Lung microvascular endothelial cell (primary cell): ENCODE results near the gene SNAP25. TPM values are rescaled to one million over a fixed set of nuclear protein-coding genes. Genes with fewer than 3 reads are reported as not detected.

Source experiments
- DNase-seq, 2 donors: peaks; one replicate each; pipeline versions ENCODE4 v3.0.0 to v3.0.0-alpha.2; 2010; ENCODE audit warnings: low read depth in 2 of 2
- total RNA-seq: library from RNA; depleted of rRNA; stranded (reverse); fragments of >200 nt; gene quantifications from 2 replicates; pipeline ENCODE4 v1.2.1, GENCODE V29; 2014

Gene SNAP25
- total RNA-seq, result 0.22 TPM in 1 of 2 replicates, not detected in the other

- DNase-seq, result peak; percentile 46 to 77
Measured at GRCh38 chr20:10218536-10219451, at the start of gene SNAP25. TSS of gene SNAP25 (plus strand) at chr20:10218830. CDS start at chr20:10275492, 56,662 bp downstream.

GRCh38 chr20:10169752-10170151, 48.9 kb upstream of the SNAP25 start:
- no peak for DNase-seq

GRCh38 chr20:10170261-10170660, 48.4 kb upstream of the SNAP25 start:
- no peak for DNase-seq

- DNase-seq, result peak; percentile 29 to 38
Measured at GRCh38 chr20:10171864-10172751, 46.5 kb upstream of the SNAP25 start.

- no peak for DNase-seq
Measured at GRCh38 chr20:10172998-10173655, 45.5 kb upstream of the SNAP25 start.

GRCh38 chr20:10174400-10174799, 44.2 kb upstream of the SNAP25 start:
- DNase-seq, result no peak

GRCh38 chr20:10177326-10177725, 41.3 kb upstream of the SNAP25 start:
- DNase-seq, result no peak

GRCh38 chr20:10178091-10178490, 40.5 kb upstream of the SNAP25 start:
- no peak for DNase-seq

GRCh38 chr20:10178727-10179313, 39.8 kb upstream of the SNAP25 start:
- no peak for DNase-seq

GRCh38 chr20:10179574-10180298, 38.9 kb upstream of the SNAP25 start:
- peak in 1 of 2 donors; percentile 5 for DNase-seq

- no peak for DNase-seq
Measured at GRCh38 chr20:10180651-10181235, 37.9 kb upstream of the SNAP25 start.

- peak in 1 of 2 donors; percentile 58 for DNase-seq
Measured at GRCh38 chr20:10185741-10186558, 32.7 kb upstream of the SNAP25 start.

- DNase-seq, result no peak
Measured at GRCh38 chr20:10190456-10190855, 28.2 kb upstream of the SNAP25 start.

- DNase-seq, result no peak
Measured at GRCh38 chr20:10192171-10192570, 26.5 kb upstream of the SNAP25 start.

GRCh38 chr20:10194166-10194565, 24.5 kb upstream of the SNAP25 start:
- DNase-seq, result no peak

GRCh38 chr20:10200330-10200729, 18.3 kb upstream of the SNAP25 start:
- DNase-seq, result no peak

- no peak for DNase-seq
Measured at GRCh38 chr20:10201321-10201870, 17.2 kb upstream of the SNAP25 start.

GRCh38 chr20:10209091-10209490, 9.5 kb upstream of the SNAP25 start:
- DNase-seq, result no peak

- no peak for DNase-seq
Measured at GRCh38 chr20:10213526-10213925, 5.1 kb upstream of the SNAP25 start.
